Measurements from ENCODE around the gene CAND2.
A peak's percentile ranks its signal among the peaks of the same experiment; 100 is the strongest.

CAND2 gene

DNA sequence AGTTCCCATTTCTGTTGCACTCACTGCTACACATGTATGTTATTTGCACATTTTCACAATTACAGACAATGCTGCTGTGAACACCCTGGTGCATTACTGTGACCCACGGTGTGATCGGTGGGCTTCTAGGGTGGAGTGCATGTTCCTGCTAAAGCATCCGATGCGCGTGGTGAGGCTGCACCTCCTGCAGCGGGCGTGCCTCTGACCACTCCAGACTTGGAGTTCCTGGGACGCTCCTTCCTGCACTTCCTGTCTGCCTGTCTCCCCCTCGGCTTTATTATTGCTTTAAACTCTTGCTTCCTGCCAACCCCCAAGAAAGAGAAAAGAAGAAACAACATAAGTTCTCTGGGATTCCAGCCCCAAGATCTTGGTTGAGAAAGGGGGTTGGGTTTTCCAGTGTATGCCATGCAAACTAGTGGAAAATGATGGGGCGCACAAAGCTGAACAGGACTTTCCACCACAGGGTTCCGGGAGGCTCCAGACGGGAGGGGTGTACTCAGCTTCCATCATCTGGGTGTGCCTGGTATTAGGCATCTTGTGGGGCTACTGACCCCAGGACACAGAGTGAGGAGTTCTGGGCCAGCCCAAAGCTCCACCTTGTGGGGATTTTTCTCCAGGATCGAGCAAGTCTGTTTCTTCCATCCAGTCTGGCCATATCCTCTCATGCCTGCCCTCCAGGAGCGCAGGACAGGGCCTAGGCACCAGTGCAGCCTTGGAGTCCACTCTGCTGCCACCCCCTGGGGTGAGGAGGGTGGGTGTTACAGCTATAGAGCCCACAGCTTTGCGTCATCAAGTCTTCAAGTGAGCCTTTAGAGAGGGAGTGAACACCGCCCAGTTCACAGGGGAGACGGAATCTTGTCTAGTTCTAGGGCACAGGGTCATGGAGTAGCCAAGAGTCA, 33.7 kb downstream of the CAND2 start:
- Histone ChIP-seq H3F3A (ENCODE audit: insufficient read depth, low read length) (no peaks in the 10 kb centered on the region), H3K4me2 (ENCODE audit: low read length) (no peak overlapping the region), H3K4me1 (ENCODE audit: insufficient read depth, low read length, severe bottlenecking) (peaks cover 5% of the 10 kb centered on the region), H4K20me1 (ENCODE audit: insufficient read depth, low read length) (no peaks in the 10 kb centered on the region), H3K36me3 (ENCODE audit: insufficient read depth, low read length) (peaks cover 48% of the 10 kb centered on the region), H3K9me2 (ENCODE audit: low read depth, low read length) (no peaks in the 10 kb centered on the region), H3K4me3 (ENCODE audit: low read depth, low read length, poor library complexity, severe bottlenecking) (no peak overlapping the region), H3K9ac (ENCODE audit: low read length) (no peak overlapping the region), H3K9me3 (ENCODE audit: low read length) (no peaks in the 10 kb centered on the region), H2AFZ (ENCODE audit: low read length) (no peak overlapping the region), H3K27ac (ENCODE audit: low read depth, low read length, poor library complexity, severe bottlenecking) (no peak overlapping the region), H3K79me2 (ENCODE audit: insufficient read depth, low read length) (no peaks in the 10 kb centered on the region), H3K27me3 (ENCODE audit: insufficient read depth, low read length) (no peaks in the 10 kb centered on the region)
- TF ChIP-seq, protein P1, sequence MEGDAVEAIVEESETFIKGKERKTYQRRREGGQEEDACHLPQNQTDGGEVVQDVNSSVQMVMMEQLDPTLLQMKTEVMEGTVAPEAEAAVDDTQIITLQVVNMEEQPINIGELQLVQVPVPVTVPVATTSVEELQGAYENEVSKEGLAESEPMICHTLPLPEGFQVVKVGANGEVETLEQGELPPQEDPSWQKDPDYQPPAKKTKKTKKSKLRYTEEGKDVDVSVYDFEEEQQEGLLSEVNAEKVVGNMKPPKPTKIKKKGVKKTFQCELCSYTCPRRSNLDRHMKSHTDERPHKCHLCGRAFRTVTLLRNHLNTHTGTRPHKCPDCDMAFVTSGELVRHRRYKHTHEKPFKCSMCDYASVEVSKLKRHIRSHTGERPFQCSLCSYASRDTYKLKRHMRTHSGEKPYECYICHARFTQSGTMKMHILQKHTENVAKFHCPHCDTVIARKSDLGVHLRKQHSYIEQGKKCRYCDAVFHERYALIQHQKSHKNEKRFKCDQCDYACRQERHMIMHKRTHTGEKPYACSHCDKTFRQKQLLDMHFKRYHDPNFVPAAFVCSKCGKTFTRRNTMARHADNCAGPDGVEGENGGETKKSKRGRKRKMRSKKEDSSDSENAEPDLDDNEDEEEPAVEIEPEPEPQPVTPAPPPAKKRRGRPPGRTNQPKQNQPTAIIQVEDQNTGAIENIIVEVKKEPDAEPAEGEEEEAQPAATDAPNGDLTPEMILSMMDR (IDR thresholded peaks at IDR 0.05; ENCODE audit: low read length) = no peak; the same call in 1 of the 2 replicates
- no peak for TF ChIP-seq EZH2 (IDR thresholded peaks at IDR 0.05; ENCODE audit: borderline replicate concordance, low read length)

DNA sequence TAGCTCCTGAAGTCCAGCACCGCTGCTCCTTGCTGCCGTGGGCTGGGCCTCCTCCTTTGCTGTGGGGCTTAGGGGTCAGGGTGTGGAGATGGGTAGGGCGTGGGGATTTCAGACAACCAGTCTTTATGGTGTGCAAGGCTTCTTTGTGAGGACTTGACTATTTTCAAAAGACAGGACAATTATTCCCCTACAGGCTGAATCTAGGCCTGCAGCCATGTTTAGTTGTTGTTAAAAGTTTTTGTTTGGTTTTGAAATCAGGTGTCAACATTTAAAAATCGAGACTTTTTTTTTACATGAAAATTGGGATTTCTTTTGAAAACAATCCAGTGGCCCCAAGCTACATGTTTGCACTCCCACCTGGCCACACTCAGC, 34.3 kb downstream of the CAND2 start:
- no peaks in the 10 kb centered on the region for H3K27me3 ChIP-seq (ENCODE audit: insufficient read depth, low read length)
- no peaks in the 10 kb centered on the region for H4K20me1 ChIP-seq (ENCODE audit: insufficient read depth, low read length)
- H3K9ac ChIP-seq (ENCODE audit: low read length) = no peak overlapping the region
- H3K79me2 ChIP-seq (ENCODE audit: insufficient read depth, low read length) = no peaks in the 10 kb centered on the region
- H3K4me1 ChIP-seq (ENCODE audit: insufficient read depth, low read length, severe bottlenecking) = peaks cover 4% of the 10 kb centered on the region
- H3F3A ChIP-seq (ENCODE audit: insufficient read depth, low read length) = no peaks in the 10 kb centered on the region
- H3K27ac ChIP-seq (ENCODE audit: low read depth, low read length, poor library complexity, severe bottlenecking) = no peak overlapping the region
- no peak overlapping the region for H3K4me2 ChIP-seq (ENCODE audit: low read length)
- TF ChIP-seq, protein P1 (IDR thresholded peaks at IDR 0.05; ENCODE audit: low read length) = peak; percentile 14
- TF ChIP-seq EZH2 (IDR thresholded peaks at IDR 0.05; ENCODE audit: borderline replicate concordance, low read length) = no peak
- H3K9me2 ChIP-seq (ENCODE audit: low read depth, low read length) = no peaks in the 10 kb centered on the region
- H3K9me3 ChIP-seq (ENCODE audit: low read length) = no peaks in the 10 kb centered on the region
- peaks cover 54% of the 10 kb centered on the region for H3K36me3 ChIP-seq (ENCODE audit: insufficient read depth, low read length)
- H3K4me3 ChIP-seq (ENCODE audit: low read depth, low read length, poor library complexity, severe bottlenecking) = no peak overlapping the region
- H2AFZ ChIP-seq (ENCODE audit: low read length) = no peak overlapping the region

DNA sequence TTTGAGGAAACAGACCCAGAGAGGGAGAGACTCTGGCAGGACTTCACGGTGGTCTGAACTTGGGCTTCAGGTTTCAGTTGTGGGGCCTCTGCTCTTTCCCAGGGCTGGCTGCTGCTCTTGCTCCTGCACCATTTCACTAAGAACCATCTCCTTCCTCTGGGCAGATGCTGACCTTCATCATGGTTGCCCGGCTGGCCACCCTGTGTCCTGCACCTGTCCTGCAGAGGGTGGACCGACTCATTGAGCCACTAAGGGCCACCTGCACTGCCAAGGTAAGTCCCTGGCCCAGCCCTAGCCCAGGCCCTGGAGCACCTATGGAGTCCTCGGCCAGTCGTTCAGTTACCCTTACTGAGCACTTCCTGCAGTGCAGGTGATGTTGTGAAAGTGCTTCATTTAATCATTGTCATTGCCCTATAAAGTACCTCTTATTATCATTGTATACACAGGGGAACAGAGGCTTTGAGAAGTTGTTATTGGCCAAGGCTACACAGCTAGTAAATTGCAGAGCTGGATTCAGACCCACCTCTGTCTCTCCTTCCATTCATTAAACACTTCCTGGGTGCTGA, 34.9 kb downstream of the CAND2 start:
- H4K20me1 ChIP-seq (ENCODE audit: insufficient read depth, low read length) = no peaks in the 10 kb centered on the region
- no peak overlapping the region for H3K9ac ChIP-seq (ENCODE audit: low read length)
- no peaks in the 10 kb centered on the region for H3K9me3 ChIP-seq (ENCODE audit: low read length)
- no peak overlapping the region for H3K4me2 ChIP-seq (ENCODE audit: low read length)
- H3K79me2 ChIP-seq (ENCODE audit: insufficient read depth, low read length) = no peaks in the 10 kb centered on the region
- H3F3A ChIP-seq (ENCODE audit: insufficient read depth, low read length) = no peaks in the 10 kb centered on the region
- TF ChIP-seq, protein P1 (IDR thresholded peaks at IDR 0.05; ENCODE audit: low read length) = no peak
- no peak for TF ChIP-seq EZH2 (IDR thresholded peaks at IDR 0.05; ENCODE audit: borderline replicate concordance, low read length)
- no peak overlapping the region for H3K4me3 ChIP-seq (ENCODE audit: low read depth, low read length, poor library complexity, severe bottlenecking)
- H3K36me3 ChIP-seq (ENCODE audit: insufficient read depth, low read length) = peaks cover 60% of the 10 kb centered on the region
- no peaks in the 10 kb centered on the region for H3K9me2 ChIP-seq (ENCODE audit: low read depth, low read length)
- no peaks in the 10 kb centered on the region for H3K27me3 ChIP-seq (ENCODE audit: insufficient read depth, low read length)
- no peaks in the 10 kb centered on the region for H3K4me1 ChIP-seq (ENCODE audit: insufficient read depth, low read length, severe bottlenecking)
- no peak overlapping the region for H3K27ac ChIP-seq (ENCODE audit: low read depth, low read length, poor library complexity, severe bottlenecking)
- H2AFZ ChIP-seq (ENCODE audit: low read length) = no peak overlapping the region

Data from OCI-LY1 (cell line).